H54 (cell line): Measurements from ENCODE around the gene C11orf68.
"Not testable (repeated sequence)": the region's sequence is repeated elsewhere in the genome, so short reads cannot be mapped to it uniquely, and the experiment has no call there.

Source experiments
- DNase-seq: peaks from one replicate; pipeline ENCODE4 v3.0.0; 2011; ENCODE audit warnings: low spot score, mixed read lengths; ENCODE audit not compliant: insufficient read length
- FAIRE-seq: peaks from 3 replicates; lab custom pipeline; 2011; peaks lifted over from hg19 to GRCh38; lab: Jason Lieb, UNC
- POLR2A ChIP-seq: IDR thresholded peaks from 2 replicates; pipeline ENCODE4 v1.6.1; 2011; ENCODE audit warnings: low read depth, mild to moderate bottlenecking, low read length

The C11orf68 gene

GRCh38 chr11:65918211-65919140, at the start of gene C11orf68:
Gene C11orf68 (minus strand): TSS chr11:65919062. CDS start chr11:65919031, 31 bp downstream.
- DNase-seq (no peak), FAIRE-seq (no peak)
- peak; percentile 92 for TF ChIP-seq POLR2A

- no peak for FAIRE-seq
- DNase-seq, result no peak
- TF ChIP-seq POLR2A, result no peak
These were observed 48.6 kb upstream of the C11orf68 start for GRCh38 chr11:65967329-65967934.

- no peak for TF ChIP-seq POLR2A
- DNase-seq (no peak), FAIRE-seq (no peak)
These were observed 47.3 kb upstream of the C11orf68 start for GRCh38 chr11:65965986-65966762.

GRCh38 chr11:65964906-65965305, 46.0 kb upstream of the C11orf68 start:
- no peak for FAIRE-seq
- no peak for TF ChIP-seq POLR2A
- no peak for DNase-seq

- TF ChIP-seq POLR2A, result no peak
- DNase-seq, result no peak
- no peak for FAIRE-seq
These were observed 43.3 kb upstream of the C11orf68 start for GRCh38 chr11:65962141-65962564.

GRCh38 chr11:65961267-65962140, 42.6 kb upstream of the C11orf68 start, which contains the start of gene SART1:
Gene SART1 (plus strand): TSS chr11:65961734. CDS start chr11:65961781, 47 bp downstream.
- peak; percentile 99 for DNase-seq
- TF ChIP-seq POLR2A, result no peak; the same call in none of the 2 replicates
- FAIRE-seq, result no peak

- FAIRE-seq (no peak), DNase-seq (no peak)
- TF ChIP-seq POLR2A, result no peak
These were observed 42.0 kb upstream of the C11orf68 start for GRCh38 chr11:65960824-65961266.

- DNase-seq (no peak), FAIRE-seq (no peak)
- TF ChIP-seq POLR2A, result no peak
These were observed 40.0 kb upstream of the C11orf68 start for GRCh38 chr11:65958774-65959420.

- FAIRE-seq (no peak), DNase-seq (no peak)
- TF ChIP-seq POLR2A, result no peak
These were observed 39.4 kb upstream of the C11orf68 start for GRCh38 chr11:65958291-65958690.

- no peak for TF ChIP-seq POLR2A
- FAIRE-seq (no peak), DNase-seq (no peak)
These were observed 35.9 kb upstream of the C11orf68 start for GRCh38 chr11:65954771-65955170.

GRCh38 chr11:65953471-65953870, 34.6 kb upstream of the C11orf68 start:
- no peak for FAIRE-seq
- no peak for DNase-seq
- TF ChIP-seq POLR2A, result no peak

GRCh38 chr11:65952052-65952521, 33.2 kb upstream of the C11orf68 start:
- TF ChIP-seq POLR2A, result no peak
- FAIRE-seq, result no peak
- DNase-seq, result no peak

- not testable (repeated sequence) for DNase-seq, FAIRE-seq
These were observed 32.8 kb upstream of the C11orf68 start for GRCh38 chr11:65951641-65952040.

- FAIRE-seq, DNase-seq: not testable (repeated sequence)
These were observed 31.8 kb upstream of the C11orf68 start for GRCh38 chr11:65950711-65951110.
